SK-N-SH treated with all-trans-retinoic acid at 6 μM for 48 hours (cell line): ENCODE results near the gene CA7.

Experiments used
- ATAC-seq: fragments of 200-7000 bp; cut with Tn5 transposase; 3 replicates; pipeline ENCODE4 v1.9.1; 2020; ENCODE audit warnings: mild to moderate bottlenecking, moderate library complexity
- ARNTL ChIP-seq: fragments of 450-650 bp; formaldehyde crosslinking; IDR thresholded peaks from 2 replicates; pipeline ENCODE4 v1.5.0; 2020; ENCODE audit warnings: low read depth, mild to moderate bottlenecking, moderate library complexity, borderline replicate concordance
- BACH2 ChIP-seq: fragments of 250-450 bp; sonication (Bioruptor Pico); IDR thresholded peaks from 2 replicates; pipeline ENCODE4 v1.9.0; 2021; ENCODE audit warnings: mild to moderate bottlenecking, borderline replicate concordance
- CREB5 ChIP-seq: fragments of 250-450 bp; sonication (Bioruptor Pico); IDR thresholded peaks from 2 replicates; pipeline ENCODE4 v1.5.1; 2020; ENCODE audit warnings: low read depth, mild to moderate bottlenecking, moderate library complexity
- CSDC2 ChIP-seq: fragments of 250-450 bp; sonication (Bioruptor Pico); IDR thresholded peaks from 2 replicates; pipeline ENCODE4 v1.5.0; 2020; ENCODE audit warnings: mild to moderate bottlenecking, moderate library complexity
- ESRRG ChIP-seq: fragments of 250-450 bp; sonication (Bioruptor Pico); IDR thresholded peaks from 2 replicates; pipeline ENCODE4 v1.6.1; 2021; ENCODE audit warnings: mild to moderate bottlenecking
- GLIS3 ChIP-seq: fragments of 250-450 bp; sonication (Bioruptor Pico); IDR thresholded peaks from 2 replicates; pipeline ENCODE4 v1.5.0; 2020; ENCODE audit warnings: mild to moderate bottlenecking, moderate library complexity
- ISL1 ChIP-seq: fragments of 250-450 bp; sonication (Bioruptor Pico); IDR thresholded peaks from 2 replicates; pipeline ENCODE4 v2.1.2; 2022; ENCODE audit warnings: mild to moderate bottlenecking, moderate library complexity
- OSR1 ChIP-seq: fragments of 250-450 bp; sonication (Bioruptor Pico); IDR thresholded peaks from 2 replicates; pipeline ENCODE4 v1.8.0; 2022; ENCODE audit warnings: moderate library complexity, mild to moderate bottlenecking, inconsistent platforms
- PPARA ChIP-seq: fragments of 250-450 bp; sonication (Bioruptor Pico); IDR thresholded peaks from 2 replicates; pipeline ENCODE4 v1.5.0; 2020; ENCODE audit warnings: mild to moderate bottlenecking, borderline replicate concordance
- TCF4 ChIP-seq: fragments of 250-450 bp; sonication (Bioruptor Pico); IDR thresholded peaks from 2 replicates; pipeline ENCODE4 v1.8.0; 2021; ENCODE audit warnings: mild to moderate bottlenecking, moderate library complexity, borderline replicate concordance
- TOX ChIP-seq: fragments of 250-450 bp; sonication (Bioruptor Pico); IDR thresholded peaks from 2 replicates; pipeline ENCODE4 v1.8.0; 2021; ENCODE audit warnings: mild to moderate bottlenecking, moderate library complexity, borderline replicate concordance
- ZC3H10 ChIP-seq: fragments of 250-450 bp; sonication (Bioruptor Pico); IDR thresholded peaks from 2 replicates; pipeline ENCODE4 v1.5.1; 2021; ENCODE audit warnings: mild to moderate bottlenecking, moderate library complexity
- ZFP30 ChIP-seq: fragments of 450-650 bp; formaldehyde crosslinking; IDR thresholded peaks from 2 replicates; pipeline ENCODE4 v1.5.0; 2022; ENCODE audit warnings: mild to moderate bottlenecking, moderate library complexity
- ZNF8 ChIP-seq: fragments of 450-650 bp; formaldehyde crosslinking; IDR thresholded peaks from 2 replicates; pipeline ENCODE4 v1.5.0; 2020; ENCODE audit warnings: mild to moderate bottlenecking, moderate library complexity
- TF ChIP-seq, protein P1 (sequence below): fragments of 250-450 bp; sonication (Bioruptor Pico); IDR thresholded peaks from 2 replicates; pipeline ENCODE4 v1.8.0; 2021; ENCODE audit warnings: low read depth, mild to moderate bottlenecking, moderate library complexity, borderline replicate concordance
- TF ChIP-seq, protein P2 (sequence below): fragments of 250-450 bp; sonication (Bioruptor Pico); IDR thresholded peaks from 2 replicates; pipeline ENCODE4 v1.5.1; 2021; ENCODE audit warnings: mild to moderate bottlenecking, moderate library complexity

Gene CA7

DNA sequence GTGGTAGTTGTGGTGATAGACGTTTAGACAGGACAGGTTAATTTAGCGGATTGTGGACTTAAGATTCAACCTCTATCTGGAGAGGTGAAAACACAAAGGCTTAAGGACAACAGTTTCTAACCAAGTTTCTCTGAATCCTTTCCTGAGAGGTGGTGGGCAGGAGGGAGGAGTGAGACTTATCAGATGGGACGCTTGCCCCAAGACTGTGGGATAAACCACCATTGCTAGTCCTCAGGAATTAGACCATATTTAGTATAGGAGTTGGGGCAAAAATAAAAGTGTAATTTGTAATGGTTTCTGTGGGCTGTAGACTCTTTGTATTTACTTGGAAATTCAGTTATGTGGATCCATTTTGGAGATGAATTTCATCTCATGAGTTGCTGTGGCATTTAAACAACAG is 42.7 kb downstream of the CA7 start:
- ATAC-seq = no peak
- TF ChIP-seq, protein P1, sequence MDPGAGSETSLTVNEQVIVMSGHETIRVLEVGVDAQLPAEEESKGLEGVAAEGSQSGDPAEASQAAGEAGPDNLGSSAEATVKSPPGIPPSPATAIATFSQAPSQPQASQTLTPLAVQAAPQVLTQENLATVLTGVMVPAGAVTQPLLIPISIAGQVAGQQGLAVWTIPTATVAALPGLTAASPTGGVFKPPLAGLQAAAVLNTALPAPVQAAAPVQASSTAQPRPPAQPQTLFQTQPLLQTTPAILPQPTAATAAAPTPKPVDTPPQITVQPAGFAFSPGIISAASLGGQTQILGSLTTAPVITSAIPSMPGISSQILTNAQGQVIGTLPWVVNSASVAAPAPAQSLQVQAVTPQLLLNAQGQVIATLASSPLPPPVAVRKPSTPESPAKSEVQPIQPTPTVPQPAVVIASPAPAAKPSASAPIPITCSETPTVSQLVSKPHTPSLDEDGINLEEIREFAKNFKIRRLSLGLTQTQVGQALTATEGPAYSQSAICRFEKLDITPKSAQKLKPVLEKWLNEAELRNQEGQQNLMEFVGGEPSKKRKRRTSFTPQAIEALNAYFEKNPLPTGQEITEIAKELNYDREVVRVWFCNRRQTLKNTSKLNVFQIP = no peak
- no peak for TF ChIP-seq ZNF8 (CRISPR knock-in tag)

- no peak for ATAC-seq
- TF ChIP-seq OSR1 (CRISPR knock-in tag) = no peak
- TF ChIP-seq, protein P2, sequence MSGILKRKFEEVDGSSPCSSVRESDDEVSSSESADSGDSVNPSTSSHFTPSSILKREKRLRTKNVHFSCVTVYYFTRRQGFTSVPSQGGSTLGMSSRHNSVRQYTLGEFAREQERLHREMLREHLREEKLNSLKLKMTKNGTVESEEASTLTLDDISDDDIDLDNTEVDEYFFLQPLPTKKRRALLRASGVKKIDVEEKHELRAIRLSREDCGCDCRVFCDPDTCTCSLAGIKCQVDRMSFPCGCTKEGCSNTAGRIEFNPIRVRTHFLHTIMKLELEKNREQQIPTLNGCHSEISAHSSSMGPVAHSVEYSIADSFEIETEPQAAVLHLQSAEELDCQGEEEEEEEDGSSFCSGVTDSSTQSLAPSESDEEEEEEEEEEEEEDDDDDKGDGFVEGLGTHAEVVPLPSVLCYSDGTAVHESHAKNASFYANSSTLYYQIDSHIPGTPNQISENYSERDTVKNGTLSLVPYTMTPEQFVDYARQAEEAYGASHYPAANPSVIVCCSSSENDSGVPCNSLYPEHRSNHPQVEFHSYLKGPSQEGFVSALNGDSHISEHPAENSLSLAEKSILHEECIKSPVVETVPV (CRISPR knock-in tag) = no peak
- TF ChIP-seq, all 23 proteins: peak for 0
These were observed 44.7 kb downstream of the CA7 start for GRCh38 chr16:66888647-66889615.

GRCh38 chr16:66889622-66890021 is 45.4 kb downstream of the CA7 start:
- ATAC-seq = no peak
- no peak for TF ChIP-seq ISL1 (CRISPR knock-in tag)
- no peak for TF ChIP-seq ARNTL
- TF ChIP-seq TOX = no peak
- TF ChIP-seq, protein P1 = no peak
- no peak for TF ChIP-seq CREB5 (CRISPR knock-in tag)
- no peak for TF ChIP-seq CSDC2 (CRISPR knock-in tag)
- no peak for TF ChIP-seq BACH2 (CRISPR knock-in tag)
- TF ChIP-seq OSR1 (CRISPR knock-in tag) = no peak

GRCh38 chr16:66890799-66891198 is 46.6 kb downstream of the CA7 start:
- TF ChIP-seq CSDC2 (CRISPR knock-in tag) (no peak), ZC3H10 (no peak), TOX (no peak), GLIS3 (CRISPR knock-in tag) (no peak), CREB5 (CRISPR knock-in tag) (no peak), PPARA (no peak), ZNF8 (CRISPR knock-in tag) (no peak), TCF4 (CRISPR knock-in tag) (no peak), ZFP30 (no peak), OSR1 (CRISPR knock-in tag) (no peak), ESRRG (CRISPR knock-in tag) (no peak), ISL1 (CRISPR knock-in tag) (no peak)
- TF ChIP-seq, protein P1 = no peak
- TF ChIP-seq, protein P2 (CRISPR knock-in tag) = no peak
- ATAC-seq = no peak
